BLaER1 (cell line): ENCODE results near the gene HGFAC.

Experiments used
- H3K27ac ChIP-seq: shearing (Covaris generic); formaldehyde crosslinking; 2 replicates; pipeline ENCODE4 v1.8.1; 2022
- H3K27me3 ChIP-seq: shearing (Covaris generic); formaldehyde crosslinking; 2 replicates; pipeline ENCODE4 v1.8.1; 2022
- H3K36me3 ChIP-seq: shearing (Covaris generic); formaldehyde crosslinking; 2 replicates; pipeline ENCODE4 v1.8.1; 2022
- H3K4me1 ChIP-seq: shearing (Covaris generic); formaldehyde crosslinking; 2 replicates; pipeline ENCODE4 v1.8.1; 2022
- H3K4me2 ChIP-seq: shearing (Covaris generic); formaldehyde crosslinking; 2 replicates; pipeline ENCODE4 v1.8.1; 2022
- H3K4me3 ChIP-seq: shearing (Covaris generic); formaldehyde crosslinking; 2 replicates; pipeline ENCODE4 v1.8.1; 2022
- H3K9ac ChIP-seq: shearing (Covaris generic); formaldehyde crosslinking; 2 replicates; pipeline ENCODE4 v1.8.1; 2022
- H3K9me3 ChIP-seq: shearing (Covaris generic); formaldehyde crosslinking; 2 replicates; pipeline ENCODE4 v1.8.1; 2022
- H4K20me1 ChIP-seq: shearing (Covaris generic); formaldehyde crosslinking; 2 replicates; pipeline ENCODE4 v1.8.1; 2022
- Cebpa-rat ChIP-seq: shearing (Covaris generic); IDR thresholded peaks from 2 replicates; pipeline ENCODE4 v1.8.1; 2022

HGFAC gene

GRCh38 chr4:3497523-3498389, 56.0 kb downstream of the HGFAC start:
- H3K4me2 ChIP-seq, result peak overlapping the region; percentile 7; the same call in 1 of the 2 replicates
- peaks cover 11% of the 10 kb centered on the region; the same call in 1 of the 2 replicates for H3K27me3 ChIP-seq
- no peak overlapping the region for H3K9ac ChIP-seq

DNA sequence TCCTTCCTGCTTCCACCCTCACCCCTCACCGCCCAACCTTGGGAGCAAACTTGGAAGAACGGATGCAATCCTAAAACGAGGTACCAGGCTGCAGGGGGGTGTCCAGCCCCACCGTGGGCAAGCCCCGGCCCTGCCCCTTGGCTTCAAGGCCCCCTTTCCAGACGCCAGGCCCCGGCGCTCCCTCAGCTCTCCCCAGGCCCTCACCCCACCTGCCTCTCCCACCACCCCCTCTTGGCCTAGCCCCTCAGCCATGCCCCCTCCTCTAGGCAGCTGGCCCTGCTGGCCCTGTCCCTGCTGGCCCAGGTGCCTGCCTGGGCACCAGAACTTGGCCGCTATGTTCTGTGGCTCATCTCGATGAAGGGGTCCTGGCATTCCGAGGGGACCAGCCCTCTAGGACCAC, 56.6 kb downstream of the HGFAC start:
- Histone ChIP-seq H3K27ac (no peak overlapping the region), H3K9me3 (no peaks in the 10 kb centered on the region), H3K4me2 (no peak overlapping the region), H3K4me3 (no peak overlapping the region), H3K4me1 (peaks cover 48% of the 10 kb centered on the region), H3K27me3 (peaks cover 11% of the 10 kb centered on the region; the same call in 1 of the 2 replicates), H3K36me3 (peaks cover 35% of the 10 kb centered on the region), H4K20me1 (peaks cover 79% of the 10 kb centered on the region), H3K9ac (no peak overlapping the region)
- TF ChIP-seq Cebpa-rat, result no peak

More at GRCh38 chr4:3497523-3498389, 56.0 kb downstream of the HGFAC start:
- Histone ChIP-seq H3K36me3 (peaks cover 28% of the 10 kb centered on the region), H3K27ac (no peak overlapping the region), H3K4me3 (no peak overlapping the region), H3K4me1 (peaks cover 50% of the 10 kb centered on the region), H3K9me3 (no peaks in the 10 kb centered on the region), H4K20me1 (peaks cover 73% of the 10 kb centered on the region)
- no peak for TF ChIP-seq Cebpa-rat
